Activated CD8-positive, alpha-beta memory T cell treated with anti-CD3 and anti-CD28 coated beads, Interleukin-2, amount 50 U/mL, for 48 hours (primary cell): ENCODE measurements around the gene SENP5.

Experiments
- DNase-seq: peaks from one replicate; pipeline ENCODE4 v3.0.0-alpha.2; 2020

The SENP5 gene

GRCh38 chr3:196889844-196890708, 22.4 kb downstream of the SENP5 start:
- DNase-seq, result no peak

- no peak for DNase-seq
These were observed 27.0 kb downstream of the SENP5 start for GRCh38 chr3:196894557-196895295.

- no peak for DNase-seq
These were observed 28.5 kb downstream of the SENP5 start for GRCh38 chr3:196896229-196896628.

GRCh38 chr3:196901768-196902167, 34.0 kb downstream of the SENP5 start:
- no peak for DNase-seq

- no peak for DNase-seq
These were observed 34.6 kb downstream of the SENP5 start for GRCh38 chr3:196902296-196902695.

- no peak for DNase-seq
These were observed 36.0 kb downstream of the SENP5 start for GRCh38 chr3:196903740-196904139.

GRCh38 chr3:196914866-196915265, 47.1 kb downstream of the SENP5 start:
- no peak for DNase-seq

- DNase-seq, result no peak
These were observed 47.7 kb downstream of the SENP5 start for GRCh38 chr3:196915375-196915774.

GRCh38 chr3:196916221-196916620, 48.5 kb downstream of the SENP5 start:
- no peak for DNase-seq

- no peak for DNase-seq
These were observed 49.3 kb downstream of the SENP5 start for GRCh38 chr3:196916995-196917394.

GRCh38 chr3:196918968-196919367, 51.2 kb downstream of the SENP5 start:
- DNase-seq, result no peak

- DNase-seq, result no peak
These were observed 53.0 kb downstream of the SENP5 start for GRCh38 chr3:196920733-196921132.

GRCh38 chr3:196927571-196928453, 60.1 kb downstream of the SENP5 start:
- no peak for DNase-seq

GRCh38 chr3:196931157-196931556, 63.4 kb downstream of the SENP5 start:
- no peak for DNase-seq

- DNase-seq, result no peak
These were observed 64.3 kb downstream of the SENP5 start for GRCh38 chr3:196931828-196932587.

- no peak for DNase-seq
These were observed 64.9 kb downstream of the SENP5 start for GRCh38 chr3:196932600-196932999.

GRCh38 chr3:196936288-196936687, 68.6 kb downstream of the SENP5 start:
- no peak for DNase-seq

GRCh38 chr3:196938124-196938523, 70.4 kb downstream of the SENP5 start:
- DNase-seq, result no peak

- DNase-seq, result no peak
These were observed 70.9 kb downstream of the SENP5 start for GRCh38 chr3:196938576-196938975.

GRCh38 chr3:196941729-196942225, 74.1 kb downstream of the SENP5 start:
- peak; percentile 85 for DNase-seq

- DNase-seq, result peak; percentile 100
These were observed 74.7 kb downstream of the SENP5 start, which contains the start of gene NCBP2 for GRCh38 chr3:196942226-196942914. Gene NCBP2 (minus strand): TSS chr3:196942528. CDS start chr3:196942503, 25 bp downstream.
